ENCODE measurements around the gene ESCO1.

DNA sequence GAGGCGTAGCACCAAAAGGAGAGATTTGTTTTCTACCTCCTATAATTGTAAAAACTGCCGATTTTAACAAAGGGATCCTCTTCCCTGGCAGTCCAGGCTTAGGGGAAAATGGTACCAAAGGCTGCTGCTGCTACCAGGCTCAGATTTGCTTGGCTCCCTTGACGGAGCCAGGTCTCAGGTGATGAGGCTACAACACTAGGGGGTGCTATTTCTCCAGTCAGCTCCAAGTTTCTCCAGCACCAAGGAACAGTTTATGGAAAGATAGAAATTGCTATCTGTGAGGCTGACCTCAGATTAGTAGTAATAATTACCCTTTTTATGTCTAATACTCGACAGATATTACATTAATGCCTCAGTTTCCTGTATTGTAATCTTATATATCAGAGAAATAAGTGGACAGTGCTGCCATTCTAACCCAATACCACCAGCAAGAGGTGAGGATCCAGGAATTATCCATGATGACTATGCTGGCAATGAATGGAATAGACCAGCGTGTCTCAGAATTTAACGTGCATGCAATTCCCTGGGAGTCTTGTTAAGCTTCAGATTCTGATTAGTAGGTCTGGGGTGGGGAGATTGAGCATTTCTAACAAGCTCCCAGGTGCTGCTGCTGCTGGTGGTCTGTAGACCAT, 111.3 kb downstream of the ESCO1 start:
- TF ChIP-seq, protein P1, sequence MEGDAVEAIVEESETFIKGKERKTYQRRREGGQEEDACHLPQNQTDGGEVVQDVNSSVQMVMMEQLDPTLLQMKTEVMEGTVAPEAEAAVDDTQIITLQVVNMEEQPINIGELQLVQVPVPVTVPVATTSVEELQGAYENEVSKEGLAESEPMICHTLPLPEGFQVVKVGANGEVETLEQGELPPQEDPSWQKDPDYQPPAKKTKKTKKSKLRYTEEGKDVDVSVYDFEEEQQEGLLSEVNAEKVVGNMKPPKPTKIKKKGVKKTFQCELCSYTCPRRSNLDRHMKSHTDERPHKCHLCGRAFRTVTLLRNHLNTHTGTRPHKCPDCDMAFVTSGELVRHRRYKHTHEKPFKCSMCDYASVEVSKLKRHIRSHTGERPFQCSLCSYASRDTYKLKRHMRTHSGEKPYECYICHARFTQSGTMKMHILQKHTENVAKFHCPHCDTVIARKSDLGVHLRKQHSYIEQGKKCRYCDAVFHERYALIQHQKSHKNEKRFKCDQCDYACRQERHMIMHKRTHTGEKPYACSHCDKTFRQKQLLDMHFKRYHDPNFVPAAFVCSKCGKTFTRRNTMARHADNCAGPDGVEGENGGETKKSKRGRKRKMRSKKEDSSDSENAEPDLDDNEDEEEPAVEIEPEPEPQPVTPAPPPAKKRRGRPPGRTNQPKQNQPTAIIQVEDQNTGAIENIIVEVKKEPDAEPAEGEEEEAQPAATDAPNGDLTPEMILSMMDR (IDR thresholded peaks at IDR 0.05): peak; percentile 54 to 80 (median 72)
- TF ChIP-seq POLR2A (IDR thresholded peaks at IDR 0.05): no peak

Data from adrenal gland (tissue), 5 donors.